Subcutaneous adipose tissue (tissue), 4 donors: Measurements from ENCODE around the gene PNKP. TPM values are rescaled to one million over a fixed set of nuclear protein-coding genes. Genes with fewer than 3 reads are reported as not detected.

Experiments
- total RNA-seq, 4 donors: library from RNA; depleted of rRNA; stranded (reverse); fragments of >200 nt; gene quantifications; one replicate each; pipeline ENCODE4 v1.1.0, GENCODE V29; 2016
- TF ChIP-seq, protein P1 (sequence below): fragments of 450-650 bp; IDR thresholded peaks from one replicate; pipeline ENCODE4 v1.5.1; 2016; ENCODE audit warnings: low read depth, mild to moderate bottlenecking, control low read depth, antibody characterized with exemption, moderate library complexity

Gene PNKP
- total RNA-seq, 4 donors from 2014 or later = 25.9 to 48.0 (median 38.7) TPM

DNA sequence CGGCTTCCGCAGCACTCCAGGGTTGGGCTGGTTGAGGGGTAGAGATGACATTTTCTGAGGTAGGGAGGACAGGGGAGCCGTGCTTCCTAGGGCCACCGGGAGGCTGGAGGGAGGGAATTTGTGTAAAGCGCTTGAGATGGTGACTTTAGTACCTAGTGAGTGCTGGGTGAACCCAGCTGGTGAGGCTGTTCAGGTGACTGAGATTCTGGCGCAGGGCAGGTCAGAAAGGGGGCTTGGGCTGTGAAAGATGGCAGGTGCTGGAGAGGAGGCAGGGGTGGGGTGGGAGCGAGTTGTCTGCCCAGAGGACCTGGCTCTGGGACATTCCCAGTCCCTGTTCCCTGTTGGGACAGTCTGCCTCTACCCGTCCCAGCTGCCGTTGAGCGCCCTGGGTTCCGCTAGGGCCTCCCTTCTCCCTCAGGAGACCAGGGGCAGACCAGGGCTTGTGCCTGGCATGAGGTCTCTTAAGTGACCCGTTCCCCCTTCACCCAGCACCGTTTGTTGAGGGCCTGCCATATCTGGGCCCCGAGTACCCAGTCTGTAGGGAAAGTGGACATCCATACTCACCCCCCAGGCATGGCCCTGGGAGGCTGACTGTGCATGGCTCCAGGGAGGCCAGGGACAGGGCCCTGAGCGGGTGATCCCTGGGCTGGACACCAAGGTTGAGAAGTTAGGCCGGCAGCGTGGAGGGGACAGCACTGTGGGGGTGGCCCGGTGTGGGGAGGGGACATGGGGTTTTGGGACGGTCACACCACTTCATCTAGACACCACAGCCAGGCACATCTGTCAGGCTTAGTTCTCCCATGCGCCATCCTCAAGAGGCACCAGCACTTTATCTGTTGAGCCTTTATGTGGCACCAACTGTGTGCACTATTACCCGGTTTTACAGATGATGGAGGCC, 11.5 kb downstream of the PNKP start:
- TF ChIP-seq, protein P1, sequence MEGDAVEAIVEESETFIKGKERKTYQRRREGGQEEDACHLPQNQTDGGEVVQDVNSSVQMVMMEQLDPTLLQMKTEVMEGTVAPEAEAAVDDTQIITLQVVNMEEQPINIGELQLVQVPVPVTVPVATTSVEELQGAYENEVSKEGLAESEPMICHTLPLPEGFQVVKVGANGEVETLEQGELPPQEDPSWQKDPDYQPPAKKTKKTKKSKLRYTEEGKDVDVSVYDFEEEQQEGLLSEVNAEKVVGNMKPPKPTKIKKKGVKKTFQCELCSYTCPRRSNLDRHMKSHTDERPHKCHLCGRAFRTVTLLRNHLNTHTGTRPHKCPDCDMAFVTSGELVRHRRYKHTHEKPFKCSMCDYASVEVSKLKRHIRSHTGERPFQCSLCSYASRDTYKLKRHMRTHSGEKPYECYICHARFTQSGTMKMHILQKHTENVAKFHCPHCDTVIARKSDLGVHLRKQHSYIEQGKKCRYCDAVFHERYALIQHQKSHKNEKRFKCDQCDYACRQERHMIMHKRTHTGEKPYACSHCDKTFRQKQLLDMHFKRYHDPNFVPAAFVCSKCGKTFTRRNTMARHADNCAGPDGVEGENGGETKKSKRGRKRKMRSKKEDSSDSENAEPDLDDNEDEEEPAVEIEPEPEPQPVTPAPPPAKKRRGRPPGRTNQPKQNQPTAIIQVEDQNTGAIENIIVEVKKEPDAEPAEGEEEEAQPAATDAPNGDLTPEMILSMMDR = no peak

DNA sequence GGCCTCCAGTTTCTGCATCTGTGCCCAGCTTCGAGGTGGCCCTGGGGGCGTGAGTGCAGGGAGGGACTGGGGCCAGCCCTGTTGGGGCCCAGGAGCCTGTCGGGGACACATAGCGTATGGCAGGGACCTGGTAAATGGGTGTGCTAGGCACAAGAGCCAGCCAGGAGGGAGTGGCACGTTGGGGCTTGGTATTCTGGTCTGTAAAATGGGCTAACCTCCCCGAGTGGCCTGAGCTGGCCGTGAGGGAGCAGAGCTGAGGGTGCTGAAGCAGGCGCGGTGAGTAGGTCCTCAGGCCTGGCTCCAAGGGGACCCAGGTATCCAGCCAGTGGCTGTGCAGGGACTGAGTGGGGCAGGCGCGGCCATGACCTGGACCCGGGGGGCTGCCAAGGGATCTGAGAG, 12.1 kb downstream of the PNKP start:
- TF ChIP-seq, protein P1 = no peak

DNA sequence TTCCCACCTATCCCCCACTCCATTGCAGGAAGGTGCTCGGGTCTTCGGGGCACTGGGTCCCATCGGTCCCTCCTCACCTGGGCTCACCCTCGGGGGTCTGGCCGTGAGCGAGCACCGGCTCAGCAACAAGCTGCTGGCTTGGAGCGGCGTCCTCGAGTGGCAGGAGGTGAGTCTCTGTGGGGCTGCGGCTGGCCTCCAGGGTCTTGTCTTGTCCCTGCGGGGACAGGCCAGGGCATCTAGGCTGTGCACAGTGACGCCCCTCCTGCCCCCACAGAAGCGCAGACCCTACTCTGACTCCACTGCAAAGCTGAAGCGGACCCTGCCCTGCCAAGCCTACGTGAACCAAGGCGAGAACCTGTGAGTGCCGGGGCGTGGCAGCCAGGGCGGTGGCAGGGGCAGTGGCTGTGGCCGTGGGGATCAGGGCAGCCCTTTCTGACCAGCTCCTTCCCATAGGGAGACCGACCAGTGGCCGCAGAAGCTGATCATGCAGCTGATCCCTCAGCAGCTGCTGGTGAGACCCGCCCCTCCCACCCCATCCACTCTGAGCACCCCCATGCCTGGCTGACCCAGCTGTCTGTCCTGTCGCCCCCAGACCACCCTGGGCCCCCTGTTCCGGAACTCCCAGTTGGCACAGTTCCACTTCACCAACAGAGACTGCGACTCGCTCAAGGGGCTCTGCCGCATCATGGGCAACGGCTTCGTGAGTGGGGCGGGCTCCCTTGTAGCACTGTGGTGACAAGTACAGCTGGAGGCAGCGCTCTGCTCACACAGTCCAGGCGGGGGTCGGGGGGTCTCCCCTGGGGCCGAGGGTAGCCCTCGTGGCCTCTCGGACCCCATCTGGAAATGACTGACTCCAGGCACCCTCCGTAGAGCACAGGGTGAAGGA, 12.8 kb downstream of the PNKP start:
- TF ChIP-seq, protein P1 = no peak

DNA sequence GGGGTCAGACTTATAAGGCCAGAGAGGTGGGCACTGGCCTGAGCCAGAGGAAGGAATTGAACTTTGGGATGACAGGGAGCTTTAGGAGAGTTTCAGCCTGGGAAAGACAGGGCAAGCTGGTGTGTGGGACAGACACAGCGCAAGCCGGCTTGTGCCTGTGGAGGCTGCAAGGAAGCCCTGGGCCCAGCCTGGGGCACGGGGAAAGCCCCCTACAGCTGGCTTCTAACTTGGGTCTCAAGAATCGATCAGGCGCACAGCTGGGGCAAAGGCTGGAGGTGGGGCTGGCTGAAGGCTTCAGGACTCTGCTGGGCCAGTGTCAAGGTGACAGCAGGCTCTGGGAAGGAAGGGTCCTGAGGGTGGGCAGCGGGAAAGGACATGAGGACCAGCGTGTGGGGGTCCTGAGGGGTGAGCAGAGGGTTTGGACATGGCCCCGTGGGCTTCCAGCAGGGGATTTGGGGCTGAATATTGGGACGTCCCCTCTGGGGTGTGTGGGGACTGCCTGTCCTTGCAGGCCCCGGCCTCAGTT, 13.5 kb downstream of the PNKP start:
- TF ChIP-seq, protein P1 = no peak

DNA sequence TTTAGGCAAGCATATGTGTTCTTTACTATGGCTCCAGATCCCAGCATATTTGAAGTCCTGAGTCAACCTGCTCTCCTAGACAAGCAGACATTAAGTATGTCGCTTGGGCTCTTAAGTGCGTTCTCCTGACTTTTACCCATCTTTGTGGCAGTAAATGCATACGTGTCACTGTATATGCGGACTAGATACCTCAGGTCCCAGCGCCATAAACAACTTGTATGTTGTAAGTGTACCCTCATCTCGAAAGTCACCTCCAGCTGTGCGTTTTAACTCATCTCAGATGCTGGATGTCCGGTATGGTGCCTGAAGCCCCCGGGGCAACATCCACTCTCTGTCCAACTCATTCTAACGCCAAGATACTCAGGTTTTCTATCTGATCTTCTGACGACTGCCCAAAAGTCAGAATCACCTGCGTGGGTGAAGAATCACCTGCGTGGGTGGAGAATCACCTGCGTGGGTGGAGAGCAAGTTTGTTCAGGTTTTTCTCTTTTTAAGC, 14.7 kb downstream of the PNKP start:
- TF ChIP-seq, protein P1 = no peak

DNA sequence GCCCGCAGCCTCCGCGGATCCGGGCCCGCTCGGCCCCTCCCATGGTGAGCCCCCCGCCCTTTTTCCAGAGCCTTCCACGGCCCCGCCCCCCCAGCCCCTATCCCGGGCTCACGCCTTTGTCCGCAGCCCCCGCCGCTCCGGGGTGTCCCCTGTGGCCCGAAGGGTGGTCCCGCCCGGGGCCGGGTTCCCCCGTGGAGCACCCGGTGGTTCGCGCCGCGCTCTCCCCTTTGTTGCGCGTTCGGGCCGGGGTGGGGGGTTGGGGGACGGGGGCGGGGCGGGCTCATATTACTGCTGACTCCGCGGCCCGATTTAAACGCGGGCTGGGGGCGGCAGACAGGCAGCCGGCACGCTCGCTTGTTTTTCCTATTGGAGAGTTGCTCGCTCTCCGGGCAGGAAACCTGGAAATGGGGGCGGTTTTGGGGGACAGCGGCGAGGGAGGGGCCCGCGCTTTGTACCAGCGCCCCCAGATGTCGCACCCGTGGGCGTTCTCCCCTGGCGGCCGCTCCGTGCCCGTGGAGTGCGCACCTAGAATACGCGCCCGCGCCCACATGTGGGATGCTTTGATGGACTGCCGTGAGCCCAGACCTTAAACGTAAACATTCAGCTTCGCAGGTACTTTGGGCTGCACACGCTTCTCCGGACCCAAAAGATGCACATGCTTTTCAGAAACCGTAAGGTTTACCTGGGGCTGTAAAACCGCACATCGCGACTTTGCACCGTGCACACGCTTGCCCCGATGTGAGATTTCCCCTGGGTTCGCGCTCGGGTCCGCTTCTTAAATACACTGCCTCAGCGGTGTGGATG, 15.7 kb downstream of the PNKP start:
- TF ChIP-seq, protein P1 = no peak
